ENCODE measurements around the gene CD46. TPM values are rescaled to one million over a fixed set of nuclear protein-coding genes. Genes with fewer than 3 reads are reported as not detected.

CD46 gene
- total and polyA plus RNA-seq, 4 experiments from 2014 or later, result 171 to 234 (median 196) TPM

GRCh38 chr1:207744000-207744534 lies 7.8 kb upstream of the CD46 start:
- H3K9me3 Mint-ChIP-seq, result no peaks in the 10 kb centered on the region
- Histone ChIP-seq H3K4me3 (ENCODE audit: low read length in 2 of 2) (no peak overlapping the region), H3K27me3 (ENCODE audit: insufficient read depth, low read length) (no peaks in the 10 kb centered on the region), H3K4me1 (ENCODE audit: insufficient read depth, low read length) (peaks cover 10% of the 10 kb centered on the region), H3K36me3 (ENCODE audit: insufficient read depth, low read length) (no peaks in the 10 kb centered on the region), H3K9me3 (ENCODE audit: control insufficient read depth in 1 of 2, low read length in 2 of 2) (no peaks in the 10 kb centered on the region), H3K27ac (ENCODE audit: low read depth, low read length) (no peak overlapping the region)
- intact Hi-C loops (cut with micrococcal nuclease), result no loop called here
- no peaks in the 10 kb centered on the region for H3K36me3 Mint-ChIP-seq
- CTCF ChIA-PET (ENCODE audit: partially characterized antibody), result interaction anchor here (1.1 kb wide), 1 partner anchor 8 kb away, joined by 3 read pairs; the partner anchor contains the start of gene CD46
- H3K4me1 Mint-ChIP-seq, result peaks cover 5 to 9% (median 7%) of the 10 kb centered on the region in 4 donors
- POLR2A ChIA-PET (ENCODE audit: partially characterized antibody), result interaction anchor here (1.1 kb wide), 1 partner anchor 10 kb away, joined by 3 read pairs; no protein-coding TSS in a partner anchor
- DNase-seq, result no peak
- H3K27me3 Mint-ChIP-seq, result no peaks in the 10 kb centered on the region
- peak overlapping the region in 1 of 7 donors; percentile 41 for H3K27ac Mint-ChIP-seq
- H3K4me3 Mint-ChIP-seq, result no peak overlapping the region

- ChIA-PET CTCF (ENCODE audit: partially characterized antibody) (no interaction called here), POLR2A (ENCODE audit: partially characterized antibody) (no interaction called here)
- H3K36me3 ChIP-seq (ENCODE audit: insufficient read depth, low read length), result no peaks in the 10 kb centered on the region
- no peak for DNase-seq
- intact Hi-C loops (cut with micrococcal nuclease), result no loop called here
- Mint-ChIP-seq H3K4me1 (peaks cover 13 to 20% (median 15%) of the 10 kb centered on the region in 4 donors), H3K27me3 (no peaks in the 10 kb centered on the region), H3K36me3 (no peaks in the 10 kb centered on the region), H3K4me3 (no peak overlapping the region), H3K27ac (no peak overlapping the region), H3K9me3 (no peaks in the 10 kb centered on the region)
- H3K27me3 ChIP-seq (ENCODE audit: insufficient read depth, low read length), result no peaks in the 10 kb centered on the region
- H3K4me3 ChIP-seq (ENCODE audit: low read length in 2 of 2), result no peak overlapping the region
- H3K27ac ChIP-seq (ENCODE audit: low read depth, low read length), result no peak overlapping the region
- peaks cover 22% of the 10 kb centered on the region for H3K4me1 ChIP-seq (ENCODE audit: insufficient read depth, low read length)
- H3K9me3 ChIP-seq (ENCODE audit: control insufficient read depth in 1 of 2, low read length in 2 of 2), result no peaks in the 10 kb centered on the region
These were observed 6.6 kb upstream of the CD46 start for GRCh38 chr1:207745285-207745684.

- ChIA-PET POLR2A (ENCODE audit: partially characterized antibody) (no interaction called here), CTCF (ENCODE audit: partially characterized antibody) (interaction anchor here (0.7 kb wide), 1 partner anchor 125 kb away, joined by 3 read pairs; no protein-coding TSS in a partner anchor)
- intact Hi-C loops (cut with micrococcal nuclease), result no loop called here
- no peak overlapping the region for H3K27ac Mint-ChIP-seq
- H3K27me3 ChIP-seq (ENCODE audit: insufficient read depth, low read length), result no peaks in the 10 kb centered on the region
- H3K36me3 ChIP-seq (ENCODE audit: insufficient read depth, low read length), result no peaks in the 10 kb centered on the region
- DNase-seq, result no peak
- no peak overlapping the region for H3K27ac ChIP-seq (ENCODE audit: low read depth, low read length)
- peaks cover 17 to 28% (median 19%) of the 10 kb centered on the region in 4 donors for H3K4me1 Mint-ChIP-seq
- no peaks in the 10 kb centered on the region for H3K36me3 Mint-ChIP-seq
- no peaks in the 10 kb centered on the region for H3K9me3 ChIP-seq (ENCODE audit: control insufficient read depth in 1 of 2, low read length in 2 of 2)
- no peaks in the 10 kb centered on the region for H3K27me3 Mint-ChIP-seq
- H3K4me3 Mint-ChIP-seq, result no peak overlapping the region
- H3K4me1 ChIP-seq (ENCODE audit: insufficient read depth, low read length), result peaks cover 26% of the 10 kb centered on the region
- H3K4me3 ChIP-seq (ENCODE audit: low read length in 2 of 2), result no peak overlapping the region
- no peaks in the 10 kb centered on the region for H3K9me3 Mint-ChIP-seq
These were observed 5.8 kb upstream of the CD46 start for GRCh38 chr1:207745839-207746767.

GRCh38 chr1:207747627-207748492 lies 4.0 kb upstream of the CD46 start:
- H3K36me3 Mint-ChIP-seq, result peaks cover 0 to 10% of the 10 kb centered on the region in 2 donors
- Histone ChIP-seq H3K4me3 (ENCODE audit: low read length in 2 of 2) (no peak overlapping the region), H3K27me3 (ENCODE audit: insufficient read depth, low read length) (no peaks in the 10 kb centered on the region), H3K9me3 (ENCODE audit: control insufficient read depth in 1 of 2, low read length in 2 of 2) (no peaks in the 10 kb centered on the region), H3K4me1 (ENCODE audit: insufficient read depth, low read length) (peaks cover 32% of the 10 kb centered on the region), H3K27ac (ENCODE audit: low read depth, low read length) (no peak overlapping the region), H3K36me3 (ENCODE audit: insufficient read depth, low read length) (no peaks in the 10 kb centered on the region)
- peaks cover 24 to 46% (median 31%) of the 10 kb centered on the region in 4 donors for H3K4me1 Mint-ChIP-seq
- intact Hi-C loops (cut with micrococcal nuclease), result no loop called here
- ChIA-PET POLR2A (ENCODE audit: partially characterized antibody) (no interaction called here), CTCF (ENCODE audit: partially characterized antibody) (no interaction called here)
- H3K9me3 Mint-ChIP-seq, result peaks cover 0 to 2% (median 0%) of the 10 kb centered on the region in 8 donors
- no peak overlapping the region for H3K4me3 Mint-ChIP-seq
- no peaks in the 10 kb centered on the region for H3K27me3 Mint-ChIP-seq
- H3K27ac Mint-ChIP-seq, result peak overlapping the region in 2 of 7 donors; percentile 12 to 79
- no peak for DNase-seq

GRCh38 chr1:207748737-207749528 lies 2.9 kb upstream of the CD46 start:
- Histone ChIP-seq H3K4me3 (ENCODE audit: low read length in 2 of 2) (no peak overlapping the region), H3K36me3 (ENCODE audit: insufficient read depth, low read length) (no peaks in the 10 kb centered on the region), H3K4me1 (ENCODE audit: insufficient read depth, low read length) (peaks cover 43% of the 10 kb centered on the region), H3K27ac (ENCODE audit: low read depth, low read length) (no peak overlapping the region), H3K27me3 (ENCODE audit: insufficient read depth, low read length) (no peaks in the 10 kb centered on the region), H3K9me3 (ENCODE audit: control insufficient read depth in 1 of 2, low read length in 2 of 2) (no peaks in the 10 kb centered on the region)
- intact Hi-C loops (cut with micrococcal nuclease), result no loop called here
- DNase-seq, result peak in 4 of 5 donors; percentile 14 to 37 (median 22)
- H3K4me1 Mint-ChIP-seq, result peaks cover 30 to 56% (median 39%) of the 10 kb centered on the region in 4 donors
- H3K27ac Mint-ChIP-seq, result peak overlapping the region; percentile 5 to 85 (median 78)
- H3K9me3 Mint-ChIP-seq, result peaks cover 0 to 2% (median 0%) of the 10 kb centered on the region in 8 donors
- H3K36me3 Mint-ChIP-seq, result peaks cover 0 to 11% of the 10 kb centered on the region in 2 donors
- ChIA-PET POLR2A (ENCODE audit: partially characterized antibody) (interaction anchor here (0.7 kb wide), 1 partner anchor 30 kb away, joined by 3 read pairs; no protein-coding TSS in a partner anchor), CTCF (ENCODE audit: partially characterized antibody) (no interaction called here)
- H3K27me3 Mint-ChIP-seq, result no peaks in the 10 kb centered on the region
- H3K4me3 Mint-ChIP-seq, result peak overlapping the region in 6 of 8 donors; percentile 53 to 76 (median 63)

GRCh38 chr1:207750631-207751305 lies 1.1 kb upstream of the CD46 start:
- H3K9me3 Mint-ChIP-seq, result peaks cover 0 to 2% (median 0%) of the 10 kb centered on the region in 8 donors
- no peak for DNase-seq
- H3K27me3 Mint-ChIP-seq, result no peaks in the 10 kb centered on the region
- H3K27ac Mint-ChIP-seq, result peak overlapping the region in 6 of 7 donors; percentile 92 to 99 (median 98)
- ChIA-PET CTCF (ENCODE audit: partially characterized antibody) (no interaction called here), POLR2A (ENCODE audit: partially characterized antibody) (interaction anchor here (1.6 to 1.7 kb wide), 2 partner anchors 69 to 115 kb away, joined by 3 to 6 read pairs; no protein-coding TSS in a partner anchor)
- intact Hi-C loops (cut with micrococcal nuclease), result loop anchor here (5.0 kb wide), 2 partner anchors 47 to 117 kb away; no protein-coding TSS in a partner anchor
- H3K36me3 ChIP-seq (ENCODE audit: insufficient read depth, low read length), result no peaks in the 10 kb centered on the region
- H3K36me3 Mint-ChIP-seq, result peaks cover under 1 to 14% of the 10 kb centered on the region in 2 donors
- H3K27me3 ChIP-seq (ENCODE audit: insufficient read depth, low read length), result no peaks in the 10 kb centered on the region
- peaks cover 45 to 75% (median 55%) of the 10 kb centered on the region in 4 donors for H3K4me1 Mint-ChIP-seq
- H3K9me3 ChIP-seq (ENCODE audit: control insufficient read depth in 1 of 2, low read length in 2 of 2), result no peaks in the 10 kb centered on the region
- peak overlapping the region; percentile 79 for H3K27ac ChIP-seq (ENCODE audit: low read depth, low read length)
- H3K4me3 ChIP-seq (ENCODE audit: low read length in 2 of 2), result peak overlapping the region; percentile 74 to 96
- peak overlapping the region; percentile 96 to 100 (median 100) for H3K4me3 Mint-ChIP-seq
- peaks cover 61% of the 10 kb centered on the region for H3K4me1 ChIP-seq (ENCODE audit: insufficient read depth, low read length)
